Measurements from ENCODE around the gene WDPCP. TPM values are rescaled to one million over a fixed set of nuclear protein-coding genes. Genes with fewer than 3 reads are reported as not detected.

Gene WDPCP
- total RNA-seq, 2 donors from 2014 or later, result 11.8 to 25.1 TPM

- no peak for TF ChIP-seq CTCF (conservative IDR thresholded peaks at IDR 0.05)
- peaks cover 2% of the 10 kb centered on the region for H3K9me3 Mint-ChIP-seq
- Histone ChIP-seq H3K27me3 (ENCODE audit: control insufficient read depth, insufficient read depth, low read length, poor library complexity, severe bottlenecking) (no peaks in the 10 kb centered on the region), H3K9ac (ENCODE audit: extremely low read depth, low read length, poor library complexity, severe bottlenecking) (no peak overlapping the region), H3K36me3 (ENCODE audit: control insufficient read depth, insufficient read depth, low read length) (no peaks in the 10 kb centered on the region), H3K27ac (ENCODE audit: low read depth, low read length) (no peak overlapping the region), H3K4me3 (ENCODE audit: low read length) (no peak overlapping the region), H3K4me1 (ENCODE audit: control insufficient read depth, insufficient read depth, low read length) (no peaks in the 10 kb centered on the region), H3K9me3 (ENCODE audit: control insufficient read depth, low read length) (no peaks in the 10 kb centered on the region)
- H3K27me3 Mint-ChIP-seq (ENCODE audit: insufficient read depth), result no peaks in the 10 kb centered on the region
- H3K36me3 Mint-ChIP-seq (ENCODE audit: low read depth), result no peaks in the 10 kb centered on the region
- no peak overlapping the region for H3K27ac Mint-ChIP-seq
- H3K4me1 Mint-ChIP-seq, result peaks cover 6% of the 10 kb centered on the region
- 97% methylated on average over 2 of the region's 3 CpGs; no CpG with 5 or more reads in 1 of the 2 experiments for WGBS, 2 experiments (ENCODE audit: insufficient coverage in 1 of 2, insufficient read length in 1 of 2)
- no peak overlapping the region for H3K4me3 Mint-ChIP-seq
- no peak for DNase-seq
These were observed 514.3 kb downstream of the WDPCP start for GRCh38 chr2:63073994-63074393.

GRCh38 chr2:63071664-63072063 lies 516.6 kb downstream of the WDPCP start:
- Mint-ChIP-seq H3K9me3 (no peaks in the 10 kb centered on the region), H3K4me3 (no peak overlapping the region), H3K36me3 (ENCODE audit: low read depth) (no peaks in the 10 kb centered on the region), H3K4me1 (peaks cover 6% of the 10 kb centered on the region), H3K27me3 (ENCODE audit: insufficient read depth) (peaks cover 3% of the 10 kb centered on the region), H3K27ac (no peak overlapping the region)
- no peak for TF ChIP-seq CTCF (conservative IDR thresholded peaks at IDR 0.05)
- peaks cover 4% of the 10 kb centered on the region for H3K27me3 ChIP-seq (ENCODE audit: control insufficient read depth, insufficient read depth, low read length, poor library complexity, severe bottlenecking)
- H3K9ac ChIP-seq (ENCODE audit: extremely low read depth, low read length, poor library complexity, severe bottlenecking), result no peak overlapping the region
- H3K4me3 ChIP-seq (ENCODE audit: low read length), result no peak overlapping the region
- no peaks in the 10 kb centered on the region for H3K4me1 ChIP-seq (ENCODE audit: control insufficient read depth, insufficient read depth, low read length)
- WGBS, 2 experiments (ENCODE audit: insufficient coverage in 1 of 2, insufficient read length in 1 of 2), result 81 to 95% methylated on average over 2 of the region's 2 CpGs
- no peaks in the 10 kb centered on the region for H3K36me3 ChIP-seq (ENCODE audit: control insufficient read depth, insufficient read depth, low read length)
- no peak for DNase-seq
- no peak overlapping the region for H3K27ac ChIP-seq (ENCODE audit: low read depth, low read length)
- H3K9me3 ChIP-seq (ENCODE audit: control insufficient read depth, low read length), result no peaks in the 10 kb centered on the region

Other genes with a start within 250 kb of the WDPCP start
- gene MDH1, start 486 bp upstream of the WDPCP start, total RNA-seq, result 100 to 1,000 TPM; 160 to 259 TPM

All from endodermal cell (in vitro differentiated cells).